Ishikawa (cell line): Measurements from ENCODE around the gene MEOX2.
A peak's percentile ranks its signal among the peaks of the same experiment; 100 is the strongest.

Experiments used
- CEBPB ChIP-seq: IDR thresholded peaks from 2 replicates; pipeline ENCODE4 v1.6.1; 2012
- EGR1 ChIP-seq: IDR thresholded peaks from 2 replicates; pipeline ENCODE4 v1.6.1; 2012
- EP300 ChIP-seq: IDR thresholded peaks from 2 replicates; pipeline ENCODE4 v1.6.1; 2012; ENCODE audit warnings: borderline replicate concordance
- FOXM1 ChIP-seq: IDR thresholded peaks from 2 replicates; pipeline ENCODE4 v1.6.1; 2012; ENCODE audit warnings: low read depth, borderline replicate concordance
- MAX ChIP-seq: IDR thresholded peaks from 2 replicates; pipeline ENCODE4 v1.6.1; 2012
- NFIC ChIP-seq: IDR thresholded peaks from 2 replicates; pipeline ENCODE4 v1.6.1; 2012
- RAD21 ChIP-seq: IDR thresholded peaks from 2 replicates; pipeline ENCODE4 v1.6.1; 2012; ENCODE audit warnings: low read depth
- REST ChIP-seq: IDR thresholded peaks from 2 replicates; pipeline ENCODE4 v1.6.1; 2012; ENCODE audit warnings: low read depth, mild to moderate bottlenecking
- TAF1 ChIP-seq: IDR thresholded peaks from 2 replicates; pipeline ENCODE4 v1.6.1; 2012; ENCODE audit warnings: low read depth, mild to moderate bottlenecking
- TCF12 ChIP-seq: IDR thresholded peaks from 2 replicates; pipeline ENCODE4 v1.6.1; 2012; ENCODE audit warnings: low read depth
- TEAD4 ChIP-seq: IDR thresholded peaks from 2 replicates; pipeline ENCODE4 v1.6.1; 2012
- USF1 ChIP-seq: IDR thresholded peaks from 2 replicates; pipeline ENCODE4 v1.6.1; 2012
- YY1 ChIP-seq: IDR thresholded peaks from 2 replicates; pipeline ENCODE4 v1.6.1; 2012; ENCODE audit warnings: low read depth
- ZBTB7A ChIP-seq: IDR thresholded peaks from 2 replicates; pipeline ENCODE4 v1.6.1; 2012; ENCODE audit warnings: low read depth

MEOX2 gene

GRCh38 chr7:15686295-15686956 is at the start of gene MEOX2:
Gene MEOX2 (minus strand): TSS chr7:15686683. CDS start chr7:15686402, 281 bp downstream.
- TF ChIP-seq RAD21 (no peak), EP300 (no peak)

GRCh38 chr7:15729746-15730145 is 43.3 kb upstream of the MEOX2 start:
- TF ChIP-seq TEAD4: no peak
- no peak for TF ChIP-seq CEBPB

- TF ChIP-seq TAF1 (no peak), CEBPB (no peak), MAX (no peak), RAD21 (no peak)
Observed at GRCh38 chr7:15725051-15725450, 38.6 kb upstream of the MEOX2 start.

- no peak for TF ChIP-seq CEBPB
- no peak for TF ChIP-seq TCF12
- no peak for TF ChIP-seq EP300
- no peak for TF ChIP-seq YY1
- TF ChIP-seq TAF1: no peak
- TF ChIP-seq REST: no peak
- no peak for TF ChIP-seq RAD21
- no peak for TF ChIP-seq EGR1
- no peak for TF ChIP-seq MAX
- no peak for TF ChIP-seq NFIC
Observed at GRCh38 chr7:15723841-15724240, 37.4 kb upstream of the MEOX2 start.

GRCh38 chr7:15720849-15721471 is 34.5 kb upstream of the MEOX2 start:
- TF ChIP-seq USF1 (no peak), MAX (no peak), RAD21 (peak; percentile 78)

GRCh38 chr7:15719311-15719710 is 32.8 kb upstream of the MEOX2 start:
- no peak for TF ChIP-seq CEBPB
- no peak for TF ChIP-seq ZBTB7A
- no peak for TF ChIP-seq REST
- TF ChIP-seq EP300: no peak

- TF ChIP-seq NFIC (no peak), TAF1 (no peak), MAX (no peak), YY1 (no peak), RAD21 (no peak)
Observed at GRCh38 chr7:15715435-15715834, 29.0 kb upstream of the MEOX2 start.

GRCh38 chr7:15709978-15710377 is 23.5 kb upstream of the MEOX2 start:
- TF ChIP-seq EP300 (no peak), FOXM1 (no peak), RAD21 (no peak), REST (no peak), NFIC (no peak), TCF12 (no peak), USF1 (no peak), YY1 (no peak), EGR1 (no peak), ZBTB7A (no peak), MAX (no peak), TAF1 (no peak)
